HepG2 (cell line): ENCODE measurements around the gene ZNF217. TPM values are rescaled to one million over a fixed set of nuclear protein-coding genes. Genes with fewer than 3 reads are reported as not detected.

Source experiments
- BCLAF1 ChIP-seq: fragments of 450-650 bp; IDR thresholded peaks from 2 replicates; pipeline ENCODE4 v1.6.1; 2017; ENCODE audit warnings: mild to moderate bottlenecking
- BHLHE40 ChIP-seq: IDR thresholded peaks from 2 replicates; pipeline ENCODE4 v1.6.1; 2011; ENCODE audit warnings: low read length, improper control_type of control experiment
- E2F1 ChIP-seq: sonication (generic); formaldehyde crosslinking; IDR thresholded peaks from 2 replicates; pipeline ENCODE4 v1.5.0; 2020; ENCODE audit warnings: missing genetic modification reagents
- ELK4 ChIP-seq: sonication (generic); formaldehyde crosslinking; IDR thresholded peaks from 2 replicates; pipeline ENCODE4 v1.9.0; 2021; ENCODE audit warnings: missing genetic modification reagents, borderline replicate concordance
- EP300 ChIP-seq, 3 experiments: sonication (generic) in 1 of 3; formaldehyde crosslinking in 1 of 3; IDR thresholded peaks; 2 replicates each; pipeline versions ENCODE4 v1.5.1 to v1.6.1; 2011 to 2020; ENCODE audit warnings: low read depth in 2 of 3, low read length in 2 of 3, borderline replicate concordance in 1 of 3, improper control_type of control experiment in 1 of 3, mild to moderate bottlenecking in 1 of 3, missing genetic modification reagents in 1 of 3, moderate library complexity in 1 of 3
- ESRRA ChIP-seq: sonication (generic); formaldehyde crosslinking; IDR thresholded peaks from 2 replicates; pipeline ENCODE4 v1.5.1; 2020; ENCODE audit warnings: mild to moderate bottlenecking, low read depth, missing genetic modification reagents
- FOXC1 ChIP-seq: sonication (generic); formaldehyde crosslinking; IDR thresholded peaks from 2 replicates; pipeline ENCODE4 v1.8.0; 2022; ENCODE audit warnings: mild to moderate bottlenecking, missing genetic modification reagents, borderline replicate concordance
- KLF13 ChIP-seq: sonication (generic); formaldehyde crosslinking; IDR thresholded peaks from 2 replicates; pipeline ENCODE4 v1.4.0; 2020; ENCODE audit warnings: mild to moderate bottlenecking, missing genetic modification reagents
- KLF15 ChIP-seq: sonication (generic); formaldehyde crosslinking; IDR thresholded peaks from 2 replicates; pipeline ENCODE4 v1.8.1; 2023; ENCODE audit warnings: borderline replicate concordance, mild to moderate bottlenecking, inconsistent platforms, missing genetic modification reagents, mixed read lengths
- MEIS2 ChIP-seq: sonication (generic); formaldehyde crosslinking; IDR thresholded peaks from 2 replicates; pipeline ENCODE4 v1.9.0; 2021; ENCODE audit warnings: mild to moderate bottlenecking, missing genetic modification reagents
- NFIC ChIP-seq: IDR thresholded peaks from 2 replicates; pipeline ENCODE4 v1.6.1; 2012; ENCODE audit warnings: mild to moderate bottlenecking, low read length, inconsistent platforms
- NFYB ChIP-seq: sonication (generic); formaldehyde crosslinking; IDR thresholded peaks from 2 replicates; pipeline ENCODE4 v1.4.0; 2020; ENCODE audit warnings: missing genetic modification reagents
- NR3C1 ChIP-seq: sonication (generic); formaldehyde crosslinking; IDR thresholded peaks from 2 replicates; pipeline ENCODE4 v1.4.0; 2020; ENCODE audit warnings: missing genetic modification reagents
- REL ChIP-seq: sonication (generic); formaldehyde crosslinking; conservative IDR thresholded peaks from 2 replicates; pipeline ENCODE4 v1.8.0; 2022; ENCODE audit warnings: mild to moderate bottlenecking, missing genetic modification reagents, moderate library complexity
- SOX5 ChIP-seq: IDR thresholded peaks from 2 replicates; pipeline ENCODE4 v1.6.1; 2016; ENCODE audit warnings: borderline replicate concordance
- SP1 ChIP-seq, 2 experiments: fragments of 450-650 bp in 1 of 2; sonication (generic) in 1 of 2; formaldehyde crosslinking in 1 of 2; IDR thresholded peaks; 2 replicates each; pipeline versions ENCODE4 v1.4.0 to v1.6.1; 2016 to 2020; ENCODE audit warnings: missing genetic modification reagents in 1 of 2
- TFE3 ChIP-seq: IDR thresholded peaks from 2 replicates; pipeline ENCODE4 v1.6.1; 2016
- U2AF2 ChIP-seq: fragments of 200-400 bp; formaldehyde crosslinking; IDR thresholded peaks from 2 replicates; pipeline ENCODE4 v1.6.1; 2017; ENCODE audit warnings: low read depth, mild to moderate bottlenecking, low read length
- ZFAT ChIP-seq: sonication (generic); formaldehyde crosslinking; conservative IDR thresholded peaks from 2 replicates; pipeline ENCODE4 v1.8.1; 2023; ENCODE audit warnings: missing genetic modification reagents, inconsistent platforms
- ZMAT3 ChIP-seq: sonication (generic); formaldehyde crosslinking; conservative IDR thresholded peaks from 2 replicates; pipeline ENCODE4 v1.7.0; 2021; ENCODE audit warnings: missing genetic modification reagents
- ZNF703 ChIP-seq: sonication (generic); formaldehyde crosslinking; IDR thresholded peaks from 2 replicates; pipeline ENCODE4 v1.5.1; 2020; ENCODE audit warnings: missing genetic modification reagents, mild to moderate bottlenecking, moderate library complexity, borderline replicate concordance
- ZNF740 ChIP-seq: sonication (generic); formaldehyde crosslinking; IDR thresholded peaks from 2 replicates; pipeline ENCODE4 v1.4.0; 2020; ENCODE audit warnings: missing genetic modification reagents
- polyA plus RNA-seq, 8 experiments: library from polyadenylated mRNA; depleted of rRNA in 3 of 8; stranded (reverse) in 7 of 8; unstranded in 1 of 8; fragments of >200 nt; fragmentation: Illumina TruSeq in 4 of 8; extraction: Trizol in 4 of 8; gene quantifications; 2 replicates each; pipeline versions ENCODE4 v1.2.1 to v1.2.3, GENCODE V29; 2011 to 2016; ENCODE audit warnings: low read depth in 4 of 8, missing spikeins in 1 of 8, mixed read lengths in 1 of 8; ENCODE audit not compliant: insufficient read depth in 1 of 8
- total RNA-seq, 5 experiments: library from RNA; depleted of rRNA; stranded (reverse); fragments of >200 nt; fragmentation: Illumina TruSeq; extraction: Trizol; gene quantifications; 2 replicates each; pipeline ENCODE4 v1.2.3, GENCODE V29; 2016; ENCODE audit warnings: low read depth in 1 of 5

The ZNF217 gene
- total and polyA plus RNA-seq, 2 of the 13 experiments (the other 11 are each of a cell fraction or from before 2014, with no cell fraction given), result 22.3 to 29.8 TPM

- TF ChIP-seq ZNF740 (no peak), KLF15 (CRISPR knock-in tag) (no peak), EP300 (IDR thresholded peaks at IDR 0.05; ENCODE audit: low read depth in 2 of 2, low read length in 2 of 2) (peak in 1 of 2 experiments; percentile 76; a peak in 2 of 4 replicates), EP300 (CRISPR knock-in tag; IDR thresholded peaks at IDR 0.05; ENCODE audit: borderline replicate concordance) (peak; percentile 63; the same call in 1 of the 2 replicates), ESRRA (no peak), ZNF703 (no peak), MEIS2 (CRISPR knock-in tag) (no peak), REL (CRISPR knock-in tag) (no peak), KLF13 (CRISPR knock-in tag) (no peak), NFYB (CRISPR knock-in tag) (no peak), SOX5 (CRISPR knock-in tag) (peak; percentile 84), ELK4 (CRISPR knock-in tag) (no peak), TFE3 (0 out of 2 replicates have a peak, but pooled peaks have one; percentile 8), NR3C1 (CRISPR knock-in tag) (no peak), U2AF2 (no peak), E2F1 (CRISPR knock-in tag) (no peak), ZFAT (CRISPR knock-in tag) (no peak), NFIC (0 out of 2 replicates have a peak, but pooled peaks have one; percentile 44), SP1 (IDR thresholded peaks at IDR 0.05) (no peak), SP1 (CRISPR knock-in tag; IDR thresholded peaks at IDR 0.05) (no peak), BCLAF1 (no peak), ZMAT3 (no peak), FOXC1 (no peak), BHLHE40 (no peak)
These were observed 10.9 kb downstream of the ZNF217 start (continued) for GRCh38 chr20:53582574-53583351.
